MM.1S (cell line): ENCODE results near the gene TNRC6A.

Experiments used
- DNase-seq: peaks from one replicate; pipeline ENCODE4 v3.0.0-alpha.2; 2015
- H2AFZ ChIP-seq: fragments of 300-600 bp; sonication (generic); 2 replicates; pipeline ENCODE4 v1.6.0; 2016; ENCODE audit warnings: antibody characterized with exemption, low read length
- H3F3A ChIP-seq: fragments of 300-600 bp; sonication (generic); 2 replicates; pipeline ENCODE4 v1.6.1; 2016; ENCODE audit warnings: mild to moderate bottlenecking, antibody characterized with exemption, low read length, moderate library complexity, mixed read lengths; ENCODE audit not compliant: insufficient read depth
- H3K27ac ChIP-seq: fragments of 300-600 bp; sonication (generic); 2 replicates; pipeline ENCODE4 v1.5.1; 2016; ENCODE audit warnings: mild to moderate bottlenecking, low read length
- H3K27me3 ChIP-seq: fragments of 300-600 bp; sonication (generic); replicated peaks from 2 replicates; pipeline ENCODE4 v1.6.0; 2016; ENCODE audit warnings: low read length; ENCODE audit not compliant: insufficient read depth
- H3K36me3 ChIP-seq: fragments of 300-600 bp; sonication (generic); replicated peaks from 2 replicates; pipeline ENCODE4 v1.6.1; 2016; ENCODE audit warnings: mild to moderate bottlenecking, low read length, mixed read lengths; ENCODE audit not compliant: insufficient read depth
- H3K4me1 ChIP-seq: fragments of 300-600 bp; sonication (generic); 2 replicates; pipeline ENCODE4 v1.6.1; 2016; ENCODE audit warnings: low read length, mixed read lengths
- H3K4me2 ChIP-seq: fragments of 300-600 bp; sonication (generic); 2 replicates; pipeline ENCODE4 v1.6.0; 2016; ENCODE audit warnings: low read depth, low read length
- H3K4me3 ChIP-seq: fragments of 300-600 bp; sonication (generic); 2 replicates; pipeline ENCODE4 v1.5.1; 2016; ENCODE audit warnings: low read length, mixed read lengths
- H3K79me2 ChIP-seq: fragments of 300-600 bp; sonication (generic); 2 replicates; pipeline ENCODE4 v1.6.1; 2016; ENCODE audit warnings: mixed run types, low read length, mixed read lengths
- H3K9ac ChIP-seq: fragments of 300-600 bp; sonication (generic); 2 replicates; pipeline ENCODE4 v1.6.1; 2016; ENCODE audit warnings: low read length, mixed read lengths
- H3K9me2 ChIP-seq: fragments of 300-600 bp; sonication (generic); replicated peaks from 2 replicates; pipeline ENCODE4 v1.6.1; 2016; ENCODE audit warnings: mild to moderate bottlenecking, low read length, mixed read lengths; ENCODE audit not compliant: insufficient read depth
- H3K9me3 ChIP-seq: fragments of 300-600 bp; sonication (generic); replicated peaks from 2 replicates; pipeline ENCODE4 v1.6.1; 2016; ENCODE audit warnings: mild to moderate bottlenecking, low read length, mixed read lengths; ENCODE audit not compliant: insufficient read depth
- H4K20me1 ChIP-seq: fragments of 300-600 bp; sonication (generic); 2 replicates; pipeline ENCODE4 v1.6.1; 2016; ENCODE audit warnings: mild to moderate bottlenecking, low read length, moderate library complexity, mixed read lengths; ENCODE audit not compliant: insufficient read depth
- CTCF ChIP-seq: fragments of 300-600 bp; sonication (generic); IDR thresholded peaks from 2 replicates; pipeline ENCODE4 v1.5.1; 2016; ENCODE audit warnings: antibody characterized with exemption, low read length, mixed read lengths
- EZH2 ChIP-seq: fragments of 300-600 bp; sonication (generic); optimal IDR thresholded peaks from 2 replicates; pipeline ENCODE3; 2017; ENCODE audit warnings: low read depth, mild to moderate bottlenecking, antibody characterized with exemption, low read length, mixed read lengths
- EZH2phosphoT487 ChIP-seq: fragments of 300-600 bp; sonication (generic); IDR thresholded peaks from 2 replicates; pipeline ENCODE4 v1.6.1; 2018; ENCODE audit warnings: antibody characterized with exemption, low read length

TNRC6A gene

GRCh38 chr16:24838554-24839266 lies 109.3 kb downstream of the TNRC6A start:
- Histone ChIP-seq H3F3A (no peaks in the 10 kb centered on the region), H3K4me3 (no peak overlapping the region), H3K36me3 (no peaks in the 10 kb centered on the region), H3K9me3 (no peaks in the 10 kb centered on the region), H2AFZ (no peak overlapping the region), H3K9me2 (no peaks in the 10 kb centered on the region), H3K27ac (no peak overlapping the region), H3K27me3 (no peaks in the 10 kb centered on the region), H3K79me2 (no peaks in the 10 kb centered on the region), H3K4me1 (no peaks in the 10 kb centered on the region), H4K20me1 (no peaks in the 10 kb centered on the region), H3K4me2 (no peak overlapping the region), H3K9ac (no peak overlapping the region)
- DNase-seq = no peak
- no peak for TF ChIP-seq CTCF
- TF ChIP-seq EZH2phosphoT487 = no peak
- TF ChIP-seq EZH2 = no peak

- Histone ChIP-seq H3K79me2 (no peaks in the 10 kb centered on the region), H3K36me3 (no peaks in the 10 kb centered on the region), H3K27ac (no peak overlapping the region), H4K20me1 (no peaks in the 10 kb centered on the region), H3K4me1 (no peaks in the 10 kb centered on the region), H3K27me3 (no peaks in the 10 kb centered on the region), H3F3A (no peaks in the 10 kb centered on the region), H3K9me2 (no peaks in the 10 kb centered on the region), H2AFZ (no peak overlapping the region), H3K4me3 (no peak overlapping the region), H3K9me3 (no peaks in the 10 kb centered on the region), H3K9ac (no peak overlapping the region), H3K4me2 (no peak overlapping the region)
- TF ChIP-seq EZH2 (no peak), EZH2phosphoT487 (no peak), CTCF (no peak)
- no peak for DNase-seq
Measured at GRCh38 chr16:24839347-24839972, 110.0 kb downstream of the TNRC6A start.

GRCh38 chr16:24841291-24841690 lies 111.8 kb downstream of the TNRC6A start:
- H3K36me3 ChIP-seq = no peaks in the 10 kb centered on the region
- no peaks in the 10 kb centered on the region for H4K20me1 ChIP-seq
- no peaks in the 10 kb centered on the region for H3K9me2 ChIP-seq
- H3K27ac ChIP-seq = no peak overlapping the region
- no peaks in the 10 kb centered on the region for H3K27me3 ChIP-seq
- H3K9ac ChIP-seq = no peak overlapping the region
- no peaks in the 10 kb centered on the region for H3K9me3 ChIP-seq
- H3K4me1 ChIP-seq = no peaks in the 10 kb centered on the region
- no peak overlapping the region for H3K4me3 ChIP-seq
- H3F3A ChIP-seq = no peaks in the 10 kb centered on the region
- H3K4me2 ChIP-seq = no peak overlapping the region
- no peak overlapping the region for H2AFZ ChIP-seq
- no peaks in the 10 kb centered on the region for H3K79me2 ChIP-seq
- TF ChIP-seq EZH2 (no peak), EZH2phosphoT487 (no peak), CTCF (no peak)
- no peak for DNase-seq
